KG1 (cell line): ENCODE results near the gene MLYCD.

Experiments
- DNase-seq: peaks from one replicate; lab custom pipeline; 2025; lab: John Stamatoyannopoulos, UW

The MLYCD gene

GRCh38 chr16:83925957-83926725, 27.2 kb downstream of the MLYCD start:
- DNase-seq, result no peak

- DNase-seq, result no peak
Observed at GRCh38 chr16:83926726-83927397, 27.9 kb downstream of the MLYCD start.

- DNase-seq, result no peak
Observed at GRCh38 chr16:83928341-83929055, 29.6 kb downstream of the MLYCD start.

- DNase-seq, result no peak
Observed at GRCh38 chr16:83929811-83930555, 31.1 kb downstream of the MLYCD start.

GRCh38 chr16:83930730-83931500, 32.0 kb downstream of the MLYCD start:
- no peak for DNase-seq

- DNase-seq, result no peak
Observed at GRCh38 chr16:83931556-83931955, 32.6 kb downstream of the MLYCD start.

- DNase-seq, result no peak
Observed at GRCh38 chr16:83932304-83932703, 33.4 kb downstream of the MLYCD start.

- DNase-seq, result no peak
Observed at GRCh38 chr16:83932955-83933673, 34.2 kb downstream of the MLYCD start.

- no peak for DNase-seq
Observed at GRCh38 chr16:83933885-83934683, 35.2 kb downstream of the MLYCD start.

- DNase-seq, result no peak
Observed at GRCh38 chr16:83934684-83934977, 35.7 kb downstream of the MLYCD start.

GRCh38 chr16:83935005-83935857, 36.3 kb downstream of the MLYCD start:
- DNase-seq, result no peak

GRCh38 chr16:83935858-83936255, 36.9 kb downstream of the MLYCD start:
- no peak for DNase-seq

GRCh38 chr16:83936581-83937165, 37.8 kb downstream of the MLYCD start:
- no peak for DNase-seq

GRCh38 chr16:83937267-83937666, 38.4 kb downstream of the MLYCD start:
- DNase-seq, result no peak

- DNase-seq, result no peak
Observed at GRCh38 chr16:83937922-83938885, 39.3 kb downstream of the MLYCD start.

GRCh38 chr16:83939266-83939855, 40.4 kb downstream of the MLYCD start:
- DNase-seq, result no peak

GRCh38 chr16:83940119-83940518, 41.2 kb downstream of the MLYCD start:
- DNase-seq, result no peak
